GM10248 (cell line): ENCODE results near the gene SLC17A9.

Experiments
- CTCF ChIA-PET: fragments of 300-600 bp; sonication (Branson Sonifier 250); formaldehyde crosslinking; extraction: SDS; loops from one replicate; lab custom pipeline; 2021; ENCODE audit warnings: antibody characterized with exemption; lab: Yijun Ruan, JAX
- POLR2A ChIA-PET: fragments of 350-650 bp; sonication (Branson Sonifier 250); formaldehyde crosslinking; extraction: SDS; loops from one replicate; lab custom pipeline; 2020; ENCODE audit warnings: antibody characterized with exemption; lab: Yijun Ruan, JAX
- DNase-seq: peaks from one replicate; pipeline ENCODE4 v3.0.0; 2012; ENCODE audit errors: extremely low spot score
- TF ChIP-seq, protein P1 (sequence below): IDR thresholded peaks from 2 replicates; pipeline ENCODE4 v1.5.1; 2012; ENCODE audit warnings: mild to moderate bottlenecking, low read depth; ENCODE audit errors: extremely low read depth, missing control alignments, control extremely low read depth

SLC17A9 gene

DNA sequence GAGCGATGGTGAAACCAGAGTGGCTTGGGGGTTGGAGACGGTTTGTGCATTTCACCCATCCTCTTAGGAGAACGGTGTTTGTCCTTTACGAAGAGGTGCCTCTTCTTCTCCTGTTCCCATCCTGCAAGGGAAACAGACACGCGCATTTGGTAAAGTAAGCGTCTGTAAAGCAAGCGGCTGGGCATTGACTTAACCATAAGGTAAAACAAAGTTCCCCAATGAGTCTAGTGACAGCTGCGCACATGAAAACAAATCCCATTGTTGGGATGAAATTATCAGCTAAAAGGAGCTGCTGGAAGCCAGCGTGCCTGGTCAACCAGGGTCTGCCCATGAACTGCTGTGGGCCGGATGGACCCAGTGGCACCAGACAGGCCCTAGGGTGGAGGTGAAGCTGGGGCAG, 48.4 kb downstream of the SLC17A9 start:
- CTCF ChIA-PET: no interaction called here
- POLR2A ChIA-PET: no interaction called here
- DNase-seq: no peak
- TF ChIP-seq, protein P1, sequence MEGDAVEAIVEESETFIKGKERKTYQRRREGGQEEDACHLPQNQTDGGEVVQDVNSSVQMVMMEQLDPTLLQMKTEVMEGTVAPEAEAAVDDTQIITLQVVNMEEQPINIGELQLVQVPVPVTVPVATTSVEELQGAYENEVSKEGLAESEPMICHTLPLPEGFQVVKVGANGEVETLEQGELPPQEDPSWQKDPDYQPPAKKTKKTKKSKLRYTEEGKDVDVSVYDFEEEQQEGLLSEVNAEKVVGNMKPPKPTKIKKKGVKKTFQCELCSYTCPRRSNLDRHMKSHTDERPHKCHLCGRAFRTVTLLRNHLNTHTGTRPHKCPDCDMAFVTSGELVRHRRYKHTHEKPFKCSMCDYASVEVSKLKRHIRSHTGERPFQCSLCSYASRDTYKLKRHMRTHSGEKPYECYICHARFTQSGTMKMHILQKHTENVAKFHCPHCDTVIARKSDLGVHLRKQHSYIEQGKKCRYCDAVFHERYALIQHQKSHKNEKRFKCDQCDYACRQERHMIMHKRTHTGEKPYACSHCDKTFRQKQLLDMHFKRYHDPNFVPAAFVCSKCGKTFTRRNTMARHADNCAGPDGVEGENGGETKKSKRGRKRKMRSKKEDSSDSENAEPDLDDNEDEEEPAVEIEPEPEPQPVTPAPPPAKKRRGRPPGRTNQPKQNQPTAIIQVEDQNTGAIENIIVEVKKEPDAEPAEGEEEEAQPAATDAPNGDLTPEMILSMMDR: no peak

GRCh38 chr20:63002511-63002910, 50.0 kb downstream of the SLC17A9 start:
- ChIA-PET POLR2A (no interaction called here), CTCF (no interaction called here)

GRCh38 chr20:63003546-63003945, 51.0 kb downstream of the SLC17A9 start:
- TF ChIP-seq, protein P1: no peak
- POLR2A ChIA-PET: no interaction called here
- CTCF ChIA-PET: interaction anchor here (1.5 kb wide), 1 partner anchor 52 kb away, joined by 3 read pairs; no protein-coding TSS in a partner anchor
- DNase-seq: no peak

More at GRCh38 chr20:63002511-63002910, 50.0 kb downstream of the SLC17A9 start:
- TF ChIP-seq, protein P1: no peak
- DNase-seq: no peak

DNA sequence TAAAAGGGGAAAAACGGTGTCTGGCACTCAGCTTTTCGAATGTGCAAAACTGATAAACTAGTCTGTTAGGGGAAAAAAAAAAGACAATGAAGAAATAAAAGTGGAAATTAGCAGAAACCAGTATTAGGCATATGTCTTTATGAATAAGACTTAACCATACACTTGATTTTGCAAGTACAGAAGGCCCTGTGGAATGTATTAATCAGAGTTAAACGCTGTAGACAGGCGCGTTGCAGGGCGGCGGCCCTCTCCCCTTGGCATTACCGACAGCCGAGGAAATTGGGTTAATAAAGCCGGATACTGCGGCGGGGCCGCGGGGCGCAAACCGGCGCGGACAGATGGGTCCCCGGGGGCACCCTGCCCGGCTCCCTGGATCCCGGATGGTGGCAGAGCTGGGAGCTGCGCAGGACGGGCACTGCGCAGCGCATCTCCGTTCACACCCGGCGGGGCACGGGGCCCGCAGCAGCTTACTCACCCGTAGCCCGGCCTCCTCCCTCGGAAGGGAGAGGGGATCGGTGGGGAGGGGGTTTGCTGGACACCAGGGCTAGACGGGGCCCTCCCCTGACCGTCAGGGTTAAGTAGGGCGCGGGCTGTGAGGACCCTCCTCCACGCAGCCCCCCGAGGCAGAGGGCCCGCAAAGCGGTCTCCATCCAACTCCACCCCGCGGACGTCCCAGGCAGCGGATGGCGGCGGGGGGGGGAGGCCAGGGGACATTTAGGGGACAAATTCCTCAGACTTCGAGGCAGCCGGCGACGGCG, 52.3 kb downstream of the SLC17A9 start:
- ChIA-PET CTCF (interaction anchor here (1.5 to 2.1 kb wide), 2 partner anchors 34 to 51 kb away, joined by 3 to 6 read pairs; no protein-coding TSS in a partner anchor), POLR2A (no interaction called here)
- DNase-seq: no peak
- TF ChIP-seq, protein P1: no peak

GRCh38 chr20:63005365-63005861, 52.9 kb downstream of the SLC17A9 start:
- DNase-seq: no peak
- TF ChIP-seq, protein P1: no peak
- CTCF ChIA-PET: interaction anchor here (2.1 kb wide), 1 partner anchor 34 kb away, joined by 6 read pairs; no protein-coding TSS in a partner anchor
- POLR2A ChIA-PET: no interaction called here

DNA sequence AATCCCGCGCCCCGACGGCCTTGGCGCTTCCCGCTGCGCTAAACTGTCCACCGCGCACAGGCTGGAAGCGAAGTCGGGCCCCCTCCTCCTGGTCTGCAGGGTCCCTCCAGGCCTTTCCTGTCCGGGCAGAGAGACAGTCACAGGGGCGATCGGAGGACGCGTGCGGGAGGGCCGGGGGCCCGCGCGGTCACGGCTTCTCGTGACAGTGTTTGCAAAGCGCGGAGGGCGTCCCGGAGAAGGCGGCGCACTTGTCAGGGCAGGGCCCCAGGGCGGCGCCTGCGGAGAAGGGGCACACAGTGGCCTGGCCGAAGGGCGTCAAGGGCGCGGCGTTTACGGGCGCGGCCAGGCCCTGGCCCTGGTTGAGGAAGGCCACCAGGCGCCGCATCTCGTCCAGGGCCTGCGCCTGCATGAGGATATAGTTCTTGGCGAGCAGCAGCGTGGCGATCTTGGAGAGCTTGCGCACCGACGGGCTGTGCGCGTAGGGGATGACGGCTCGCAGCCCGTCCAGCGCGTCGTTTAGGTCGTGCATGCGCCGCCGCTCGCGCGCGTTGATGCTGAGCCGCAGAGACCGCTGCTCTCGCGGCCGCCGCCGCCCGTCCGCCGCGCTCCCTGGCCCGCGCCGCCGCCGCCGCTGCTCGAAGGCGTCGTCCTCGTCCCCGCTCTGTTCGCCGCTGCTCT, 53.5 kb downstream of the SLC17A9 start:
- ChIA-PET CTCF (interaction anchor here (2.1 kb wide), 1 partner anchor 35 kb away, joined by 6 read pairs; no protein-coding TSS in a partner anchor), POLR2A (no interaction called here)
- TF ChIP-seq, protein P1: no peak
- DNase-seq: no peak
